Right atrium auricular region (tissue), 2 donors: Measurements from ENCODE around the gene CUBN. TPM values are rescaled to one million over a fixed set of nuclear protein-coding genes. Genes with fewer than 3 reads are reported as not detected.

Experiments used
- DNase-seq: peaks from one replicate; pipeline ENCODE4 v3.0.0-alpha.2; 2019; ENCODE audit warnings: low spot score
- H3K27ac ChIP-seq, 2 donors: fragments of 200-600 bp; sonication (generic); 1 replicate in 1 of 2; 2 replicates in 1 of 2; pipeline ENCODE4 v1.5.1; 2016 to 2019
- H3K27me3 ChIP-seq, 2 donors: fragments of 200-600 bp; sonication (generic); one replicate each; pipeline versions ENCODE4 v1.5.1 to v1.6.0; 2017 to 2019
- H3K36me3 ChIP-seq: fragments of 200-600 bp; sonication (generic); one replicate; pipeline ENCODE4 v1.5.1; 2016
- H3K4me1 ChIP-seq, 2 donors: fragments of 200-600 bp; sonication (generic); one replicate each; pipeline versions ENCODE4 v1.5.1 to v1.6.0; 2017 to 2019
- H3K4me3 ChIP-seq, 2 donors: fragments of 200-600 bp; sonication (generic); 1 replicate in 1 of 2; 2 replicates in 1 of 2; pipeline ENCODE4 v1.5.1; 2017 to 2019; ENCODE audit warnings: mild to moderate bottlenecking in 1 of 2, moderate library complexity in 1 of 2
- H3K9me3 ChIP-seq, 2 donors: fragments of 200-600 bp; sonication (generic); one replicate each; pipeline ENCODE4 v1.5.1; 2019
- total RNA-seq, 2 donors: library from RNA; depleted of rRNA; stranded (reverse); fragments of >200 nt; gene quantifications; one replicate each; pipeline ENCODE4 v1.1.0, GENCODE V29; 2016
- TF ChIP-seq, protein P1 (sequence below), 2 donors: fragments of 200-600 bp; sonication (generic); IDR thresholded peaks; one replicate each; pipeline ENCODE4 v1.5.1; 2019; ENCODE audit warnings: antibody characterized with exemption in 2 of 2

Gene CUBN
- total RNA-seq, 2 donors from 2014 or later, result 0.15 to 0.94 TPM

DNA sequence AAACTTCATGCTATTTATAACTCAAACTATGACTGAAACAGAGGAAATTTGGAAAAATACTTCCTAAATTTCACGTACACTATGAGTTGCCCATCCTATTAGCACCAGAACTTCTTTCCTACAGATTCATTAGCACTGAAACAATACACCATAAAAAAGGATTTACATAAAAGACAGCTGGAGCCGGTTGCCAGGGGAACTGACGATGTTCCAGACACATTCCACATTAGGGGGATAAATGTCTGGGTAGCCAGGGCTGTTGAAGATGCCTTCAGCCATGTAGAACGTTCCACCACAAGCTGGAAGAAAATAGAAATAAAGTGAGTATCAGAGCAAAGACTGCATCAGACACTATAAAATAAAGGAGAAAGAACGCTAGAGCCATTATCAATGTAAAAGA is 182.5 kb downstream of the CUBN start:
- no peak overlapping the region for H3K27ac ChIP-seq
- H3K4me3 ChIP-seq, result no peak overlapping the region
- no peaks in the 10 kb centered on the region for H3K27me3 ChIP-seq
- H3K9me3 ChIP-seq, result no peaks in the 10 kb centered on the region
- TF ChIP-seq, protein P1, sequence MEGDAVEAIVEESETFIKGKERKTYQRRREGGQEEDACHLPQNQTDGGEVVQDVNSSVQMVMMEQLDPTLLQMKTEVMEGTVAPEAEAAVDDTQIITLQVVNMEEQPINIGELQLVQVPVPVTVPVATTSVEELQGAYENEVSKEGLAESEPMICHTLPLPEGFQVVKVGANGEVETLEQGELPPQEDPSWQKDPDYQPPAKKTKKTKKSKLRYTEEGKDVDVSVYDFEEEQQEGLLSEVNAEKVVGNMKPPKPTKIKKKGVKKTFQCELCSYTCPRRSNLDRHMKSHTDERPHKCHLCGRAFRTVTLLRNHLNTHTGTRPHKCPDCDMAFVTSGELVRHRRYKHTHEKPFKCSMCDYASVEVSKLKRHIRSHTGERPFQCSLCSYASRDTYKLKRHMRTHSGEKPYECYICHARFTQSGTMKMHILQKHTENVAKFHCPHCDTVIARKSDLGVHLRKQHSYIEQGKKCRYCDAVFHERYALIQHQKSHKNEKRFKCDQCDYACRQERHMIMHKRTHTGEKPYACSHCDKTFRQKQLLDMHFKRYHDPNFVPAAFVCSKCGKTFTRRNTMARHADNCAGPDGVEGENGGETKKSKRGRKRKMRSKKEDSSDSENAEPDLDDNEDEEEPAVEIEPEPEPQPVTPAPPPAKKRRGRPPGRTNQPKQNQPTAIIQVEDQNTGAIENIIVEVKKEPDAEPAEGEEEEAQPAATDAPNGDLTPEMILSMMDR (IDR thresholded peaks at IDR 0.05), result no peak
- peaks cover 0 to 19% of the 10 kb centered on the region in 2 donors for H3K4me1 ChIP-seq
- DNase-seq, result no peak
- no peaks in the 10 kb centered on the region for H3K36me3 ChIP-seq

DNA sequence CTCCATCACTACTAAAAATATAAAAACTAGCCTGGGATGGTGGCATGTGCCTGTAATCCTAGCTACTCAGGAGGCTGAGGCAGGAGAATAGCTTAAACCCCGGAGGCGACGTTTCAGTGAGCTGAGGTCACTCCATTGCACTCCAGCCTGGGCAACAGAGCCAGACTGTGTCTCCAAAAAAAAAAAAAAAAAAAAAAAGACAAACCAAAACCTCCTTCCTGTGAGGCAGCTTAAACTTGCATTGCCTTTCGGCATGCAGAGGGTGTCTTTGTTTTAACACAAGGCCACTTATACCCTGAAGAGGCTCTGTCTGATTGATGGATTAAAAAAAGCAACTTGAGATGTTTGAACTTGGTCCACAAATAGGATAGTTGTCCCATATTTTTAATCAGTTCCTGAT is 184.0 kb downstream of the CUBN start:
- DNase-seq, result no peak
- H3K27ac ChIP-seq, result peak overlapping the region in 1 of 2 donors; percentile 62
- no peaks in the 10 kb centered on the region for H3K27me3 ChIP-seq
- no peaks in the 10 kb centered on the region for H3K36me3 ChIP-seq
- TF ChIP-seq, protein P1 (IDR thresholded peaks at IDR 0.05), result no peak
- no peak overlapping the region for H3K4me3 ChIP-seq
- H3K9me3 ChIP-seq, result no peaks in the 10 kb centered on the region
- peaks cover 0 to 5% of the 10 kb centered on the region in 2 donors for H3K4me1 ChIP-seq

DNA sequence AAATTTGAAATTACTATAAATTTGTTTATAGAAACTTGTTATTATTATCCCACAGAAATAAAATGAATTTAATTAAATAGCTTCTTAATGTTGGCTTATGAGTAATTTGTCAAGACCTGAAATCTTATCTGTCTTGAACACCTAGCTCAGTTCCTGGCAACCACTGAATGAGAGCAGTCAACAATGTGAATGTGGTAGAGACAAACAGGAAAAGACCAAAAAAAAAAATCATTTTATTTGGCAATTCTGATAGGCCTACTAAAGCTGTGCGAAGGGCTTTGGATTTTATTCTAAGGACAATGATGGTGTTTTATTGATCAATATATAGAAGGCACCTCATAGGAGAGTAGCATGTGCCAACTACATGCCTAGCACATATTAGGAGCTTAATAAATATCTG is 184.6 kb downstream of the CUBN start:
- Histone ChIP-seq H3K27ac (peak overlapping the region in 1 of 2 donors; percentile 62), H3K4me1 (peaks cover 0 to 5% of the 10 kb centered on the region in 2 donors), H3K9me3 (no peaks in the 10 kb centered on the region), H3K36me3 (no peaks in the 10 kb centered on the region), H3K27me3 (no peaks in the 10 kb centered on the region), H3K4me3 (no peak overlapping the region)
- TF ChIP-seq, protein P1 (IDR thresholded peaks at IDR 0.05), result no peak
- DNase-seq, result no peak

DNA sequence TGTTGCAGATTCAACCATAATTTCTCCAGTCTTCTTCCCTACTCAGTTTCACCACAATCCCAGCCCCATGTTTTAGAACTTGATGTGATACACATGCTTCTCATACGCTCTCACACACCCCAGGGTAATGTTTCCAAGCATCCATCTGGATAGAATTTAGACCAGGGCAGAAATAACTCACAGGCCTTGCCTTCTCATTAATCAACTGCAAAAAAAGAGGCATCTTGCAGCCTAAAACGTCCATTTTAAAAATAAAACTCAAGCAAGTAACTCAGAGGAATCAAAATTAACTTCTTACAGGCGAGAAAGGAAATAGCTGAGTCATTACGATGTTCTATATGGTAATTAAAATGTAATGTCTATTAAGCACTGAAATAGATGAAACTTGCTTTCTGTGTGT is 185.2 kb downstream of the CUBN start:
- Histone ChIP-seq H3K27me3 (no peaks in the 10 kb centered on the region), H3K36me3 (no peaks in the 10 kb centered on the region), H3K27ac (peak overlapping the region; percentile 2 to 62), H3K4me1 (peaks cover 0 to 5% of the 10 kb centered on the region in 2 donors), H3K4me3 (no peak overlapping the region), H3K9me3 (no peaks in the 10 kb centered on the region)
- DNase-seq, result no peak
- TF ChIP-seq, protein P1 (IDR thresholded peaks at IDR 0.05), result no peak

DNA sequence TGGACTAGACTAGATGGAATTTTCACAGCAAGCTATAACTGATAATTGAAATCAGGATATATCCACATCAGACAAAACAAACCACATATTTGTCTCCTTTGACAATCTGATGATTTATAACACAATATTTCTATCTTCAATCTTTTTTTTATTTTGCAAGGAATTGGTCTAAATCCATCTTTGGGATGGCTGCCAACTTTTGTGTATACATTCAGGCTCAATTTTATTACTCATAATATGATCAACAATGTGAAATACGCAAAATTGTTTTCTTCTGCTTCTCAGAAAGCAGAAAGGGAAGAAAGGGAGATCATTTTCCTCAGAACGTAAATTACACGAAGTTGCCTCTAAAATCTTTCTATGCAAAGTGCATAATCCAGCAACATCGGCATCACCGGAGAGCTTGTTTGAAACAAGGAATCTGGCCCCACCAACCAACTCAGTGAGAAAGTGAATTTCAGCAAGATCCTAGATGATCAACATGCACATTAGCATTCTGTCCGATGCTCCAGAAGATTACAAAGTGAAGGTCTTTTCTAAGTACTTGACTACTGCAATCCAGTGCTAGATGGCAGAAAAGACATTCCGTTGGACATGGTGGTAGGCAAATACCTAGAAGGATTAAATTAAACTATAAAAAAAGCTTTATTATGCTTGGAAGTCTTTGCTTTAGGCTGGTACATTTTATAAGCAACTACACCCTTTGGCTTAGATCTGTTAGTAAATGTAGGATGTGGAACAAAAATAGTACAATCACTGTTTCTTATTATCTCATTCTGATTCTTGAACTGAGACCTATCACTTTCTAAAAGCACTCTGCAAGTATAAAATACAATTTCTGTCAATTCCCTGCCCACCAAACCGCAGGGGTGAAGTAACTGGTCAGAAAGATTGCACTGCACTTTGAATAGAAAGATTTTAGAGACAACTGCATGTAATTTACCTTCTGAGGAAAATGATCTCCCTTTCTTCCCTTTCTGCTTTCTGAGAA is 186.0 kb downstream of the CUBN start:
- H3K36me3 ChIP-seq, result no peaks in the 10 kb centered on the region
- H3K4me3 ChIP-seq, result no peak overlapping the region
- no peaks in the 10 kb centered on the region for H3K27me3 ChIP-seq
- H3K9me3 ChIP-seq, result no peaks in the 10 kb centered on the region
- H3K27ac ChIP-seq, result peak overlapping the region; percentile 2 to 62
- DNase-seq, result no peak
- TF ChIP-seq, protein P1 (IDR thresholded peaks at IDR 0.05), result no peak
- peaks cover 0 to 5% of the 10 kb centered on the region in 2 donors for H3K4me1 ChIP-seq
